Breast epithelium (tissue), 3 donors: ENCODE data around the gene FAAP24.

Experiments
- CTCF ChIP-seq, 3 donors: fragments of 450-650 bp; IDR thresholded peaks; one replicate each; pipeline ENCODE4 v1.5.1; 2016 to 2017; ENCODE audit warnings: antibody characterized with exemption in 3 of 3, mild to moderate bottlenecking in 3 of 3, moderate library complexity in 3 of 3
- POLR2A ChIP-seq: fragments of 450-650 bp; IDR thresholded peaks from one replicate; pipeline ENCODE4 v1.6.1; 2016; ENCODE audit warnings: antibody characterized with exemption, mild to moderate bottlenecking, moderate library complexity
- POLR2AphosphoS5 ChIP-seq, 3 donors: sonication (generic); formaldehyde crosslinking; IDR thresholded peaks; one replicate each; pipeline ENCODE4 v1.6.1; 2017; ENCODE audit warnings: antibody characterized with exemption in 3 of 3

DNA sequence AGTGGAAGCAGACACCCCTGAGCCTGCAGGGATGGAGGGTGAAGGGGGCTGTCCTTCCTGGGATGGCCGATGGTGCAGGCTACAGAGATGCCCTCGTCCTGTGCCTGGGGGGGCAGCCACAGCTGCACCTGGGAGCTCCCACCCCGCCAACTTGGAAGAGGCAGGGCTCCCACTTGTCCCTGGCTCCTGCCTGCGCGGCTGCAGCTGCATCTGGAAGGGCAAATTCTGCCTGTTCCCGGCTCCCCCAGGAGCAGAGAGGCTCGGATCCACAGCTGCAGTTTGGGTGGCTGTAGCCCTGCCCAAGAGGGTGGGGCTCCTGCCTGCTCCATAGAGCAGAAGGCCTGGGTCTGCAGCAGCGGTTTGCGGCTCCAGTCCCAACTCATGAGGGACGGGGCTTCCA is 2.5 kb upstream of the FAAP24 start:
- no peak for TF ChIP-seq POLR2AphosphoS5 (IDR thresholded peaks at IDR 0.05)
- TF ChIP-seq CTCF (IDR thresholded peaks at IDR 0.05), result no peak
- TF ChIP-seq POLR2A, result no peak
